Thyroid gland (tissue), 4 donors: ENCODE measurements around the gene CDK5.

ENCODE experiments used
- CTCF ChIP-seq, 6 experiments: fragments of 200-600 bp in 3 of 6; fragments of 450-650 bp in 3 of 6; sonication (generic) in 3 of 6; IDR thresholded peaks; one replicate each; pipeline ENCODE4 v1.5.1; 2016 to 2019; ENCODE audit warnings: antibody characterized with exemption in 6 of 6, mild to moderate bottlenecking in 2 of 6, inconsistent platforms in 1 of 6, moderate library complexity in 1 of 6
- POLR2A ChIP-seq, 2 donors: fragments of 450-650 bp; IDR thresholded peaks; one replicate each; pipeline ENCODE4 v1.6.1; 2017; ENCODE audit warnings: antibody characterized with exemption in 2 of 2, mild to moderate bottlenecking in 2 of 2, moderate library complexity in 1 of 2

DNA sequence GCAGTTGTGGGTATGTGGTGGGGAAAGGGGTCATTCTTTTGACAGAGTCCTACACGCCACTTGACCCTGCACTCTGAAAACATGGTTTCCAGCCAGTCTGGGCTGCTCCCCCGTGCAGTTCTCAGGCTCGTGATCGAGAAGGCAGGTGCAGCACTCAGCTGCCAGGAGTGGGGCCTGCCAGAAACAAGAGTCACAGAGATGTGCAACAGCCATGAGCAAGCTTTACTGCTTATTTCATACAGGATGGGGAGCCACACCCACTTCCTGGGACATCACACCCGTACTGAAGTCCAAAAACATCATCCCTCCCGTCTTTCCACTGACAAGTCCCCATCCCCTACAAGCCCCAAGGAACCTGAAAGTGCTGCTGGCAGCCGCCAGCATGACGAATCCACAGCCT, 42.7 kb downstream of the CDK5 start:
- TF ChIP-seq CTCF (IDR thresholded peaks at IDR 0.05) (no peak), POLR2A (IDR thresholded peaks at IDR 0.05) (no peak)
